Stimulated activated CD4-positive, alpha-beta T cell treated with anti-CD3 and anti-CD28 coated beads, Interleukin-12 subunit alpha, Interleukin-12 subunit beta, amount 100 ng/mL, for 48 hours (primary cell): ENCODE results near the gene SH2D7.

Experiments used
- DNase-seq, 3 donors: peaks; one replicate each; pipeline ENCODE4 v3.0.0-alpha.2; 2020; ENCODE audit warnings: low read depth in 2 of 3, low spot score in 1 of 3

The SH2D7 gene

GRCh38 chr15:78060232-78060631, 32.1 kb upstream of the SH2D7 start:
- no peak for DNase-seq

- no peak for DNase-seq
Measured at GRCh38 chr15:78061963-78062427, 30.4 kb upstream of the SH2D7 start.

- DNase-seq, result no peak
Measured at GRCh38 chr15:78063217-78063616, 29.1 kb upstream of the SH2D7 start.

- no peak for DNase-seq
Measured at GRCh38 chr15:78063970-78064385, 28.4 kb upstream of the SH2D7 start.

GRCh38 chr15:78064544-78064943, 27.8 kb upstream of the SH2D7 start:
- DNase-seq, result no peak

- DNase-seq, result no peak
Measured at GRCh38 chr15:78065284-78065872, 27.0 kb upstream of the SH2D7 start.

GRCh38 chr15:78065973-78066946, 26.1 kb upstream of the SH2D7 start:
- no peak for DNase-seq

GRCh38 chr15:78067328-78068228, 24.8 kb upstream of the SH2D7 start:
- no peak for DNase-seq

GRCh38 chr15:78069052-78069414, 23.3 kb upstream of the SH2D7 start:
- no peak for DNase-seq

GRCh38 chr15:78069462-78070029, 22.8 kb upstream of the SH2D7 start:
- DNase-seq, result no peak

- no peak for DNase-seq
Measured at GRCh38 chr15:78070049-78070700, 22.2 kb upstream of the SH2D7 start.

GRCh38 chr15:78071383-78071782, 21.0 kb upstream of the SH2D7 start:
- DNase-seq, result no peak

GRCh38 chr15:78072080-78072892, 20.1 kb upstream of the SH2D7 start:
- DNase-seq, result no peak

- DNase-seq, result no peak
Measured at GRCh38 chr15:78073046-78073787, 19.1 kb upstream of the SH2D7 start.

- no peak for DNase-seq
Measured at GRCh38 chr15:78075490-78076230, 16.7 kb upstream of the SH2D7 start.

GRCh38 chr15:78076231-78077052, 15.9 kb upstream of the SH2D7 start:
- DNase-seq, result no peak
